Measurements from ENCODE around the gene TP63. TPM values are rescaled to one million over a fixed set of nuclear protein-coding genes. Genes with fewer than 3 reads are reported as not detected.

The TP63 gene
- polyA plus RNA-seq, 1 donor from 2014 or later, result 0.12 TPM

- Histone ChIP-seq H3K9me3 (ENCODE audit: low read length) (no peaks in the 10 kb centered on the region), H3K4me3 (ENCODE audit: low read length) (no peak overlapping the region), H3F3A (ENCODE audit: insufficient read depth, low read length, poor library complexity, severe bottlenecking) (no peaks in the 10 kb centered on the region), H3K9ac (ENCODE audit: low read length) (no peak overlapping the region), H2AFZ (ENCODE audit: low read depth, low read length) (no peak overlapping the region), H3K9me2 (ENCODE audit: insufficient read depth, low read length) (no peaks in the 10 kb centered on the region), H3K36me3 (ENCODE audit: insufficient read depth, low read length) (no peaks in the 10 kb centered on the region), H3K27me3 (ENCODE audit: insufficient read depth, low read depth, low read length) (no peaks in the 10 kb centered on the region), H3K27ac (ENCODE audit: low read length) (no peak overlapping the region), H3K4me2 (ENCODE audit: low read length) (no peak overlapping the region), H4K20me1 (ENCODE audit: insufficient read depth) (no peaks in the 10 kb centered on the region), H3K79me2 (replicated peaks; ENCODE audit: insufficient read depth, low read length) (no peaks in the 10 kb centered on the region)
- TF ChIP-seq MXI1 (conservative IDR thresholded peaks at IDR 0.05; ENCODE audit: poor library complexity, severe bottlenecking), result no peak
- TF ChIP-seq TAF1 (IDR thresholded peaks at IDR 0.05; ENCODE audit: low read depth), result no peak
- TF ChIP-seq CTCF (IDR thresholded peaks at IDR 0.05; ENCODE audit: poor library complexity, severe bottlenecking), result no peak
- no peak for TF ChIP-seq RAD21 (conservative IDR thresholded peaks at IDR 0.05)
Observed at GRCh38 chr3:189927975-189928895, 297.0 kb downstream of the TP63 start.

- no peak overlapping the region for H3K4me2 ChIP-seq (ENCODE audit: low read length)
- no peak for TF ChIP-seq TAF1 (IDR thresholded peaks at IDR 0.05; ENCODE audit: low read depth)
- no peak for TF ChIP-seq SMC3 (conservative IDR thresholded peaks at IDR 0.05; ENCODE audit: poor library complexity)
- TF ChIP-seq EZH2 (IDR thresholded peaks at IDR 0.05; ENCODE audit: borderline replicate concordance, insufficient read depth, low read length, poor library complexity, severe bottlenecking), result no peak
- TF ChIP-seq, protein P1, sequence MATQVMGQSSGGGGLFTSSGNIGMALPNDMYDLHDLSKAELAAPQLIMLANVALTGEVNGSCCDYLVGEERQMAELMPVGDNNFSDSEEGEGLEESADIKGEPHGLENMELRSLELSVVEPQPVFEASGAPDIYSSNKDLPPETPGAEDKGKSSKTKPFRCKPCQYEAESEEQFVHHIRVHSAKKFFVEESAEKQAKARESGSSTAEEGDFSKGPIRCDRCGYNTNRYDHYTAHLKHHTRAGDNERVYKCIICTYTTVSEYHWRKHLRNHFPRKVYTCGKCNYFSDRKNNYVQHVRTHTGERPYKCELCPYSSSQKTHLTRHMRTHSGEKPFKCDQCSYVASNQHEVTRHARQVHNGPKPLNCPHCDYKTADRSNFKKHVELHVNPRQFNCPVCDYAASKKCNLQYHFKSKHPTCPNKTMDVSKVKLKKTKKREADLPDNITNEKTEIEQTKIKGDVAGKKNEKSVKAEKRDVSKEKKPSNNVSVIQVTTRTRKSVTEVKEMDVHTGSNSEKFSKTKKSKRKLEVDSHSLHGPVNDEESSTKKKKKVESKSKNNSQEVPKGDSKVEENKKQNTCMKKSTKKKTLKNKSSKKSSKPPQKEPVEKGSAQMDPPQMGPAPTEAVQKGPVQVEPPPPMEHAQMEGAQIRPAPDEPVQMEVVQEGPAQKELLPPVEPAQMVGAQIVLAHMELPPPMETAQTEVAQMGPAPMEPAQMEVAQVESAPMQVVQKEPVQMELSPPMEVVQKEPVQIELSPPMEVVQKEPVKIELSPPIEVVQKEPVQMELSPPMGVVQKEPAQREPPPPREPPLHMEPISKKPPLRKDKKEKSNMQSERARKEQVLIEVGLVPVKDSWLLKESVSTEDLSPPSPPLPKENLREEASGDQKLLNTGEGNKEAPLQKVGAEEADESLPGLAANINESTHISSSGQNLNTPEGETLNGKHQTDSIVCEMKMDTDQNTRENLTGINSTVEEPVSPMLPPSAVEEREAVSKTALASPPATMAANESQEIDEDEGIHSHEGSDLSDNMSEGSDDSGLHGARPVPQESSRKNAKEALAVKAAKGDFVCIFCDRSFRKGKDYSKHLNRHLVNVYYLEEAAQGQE (IDR thresholded peaks at IDR 0.05; ENCODE audit: borderline replicate concordance), result no peak
- no peak for TF ChIP-seq MXI1 (conservative IDR thresholded peaks at IDR 0.05; ENCODE audit: poor library complexity, severe bottlenecking)
- TF ChIP-seq POLR2AphosphoS5 (IDR thresholded peaks at IDR 0.05), result no peak
- H3F3A ChIP-seq (ENCODE audit: insufficient read depth, low read length, poor library complexity, severe bottlenecking), result no peaks in the 10 kb centered on the region
- H3K27ac ChIP-seq (ENCODE audit: low read length), result no peak overlapping the region
- H3K9ac ChIP-seq (ENCODE audit: low read length), result no peak overlapping the region
- no peaks in the 10 kb centered on the region for H3K27me3 ChIP-seq (ENCODE audit: insufficient read depth, low read depth, low read length)
- no peaks in the 10 kb centered on the region for H3K79me2 ChIP-seq (replicated peaks; ENCODE audit: insufficient read depth, low read length)
- H3K9me3 ChIP-seq (ENCODE audit: low read length), result no peaks in the 10 kb centered on the region
- no peaks in the 10 kb centered on the region for H3K9me2 ChIP-seq (ENCODE audit: insufficient read depth, low read length)
- H4K20me1 ChIP-seq (ENCODE audit: insufficient read depth), result no peaks in the 10 kb centered on the region
- no peaks in the 10 kb centered on the region for H3K36me3 ChIP-seq (ENCODE audit: insufficient read depth, low read length)
- H3K4me3 ChIP-seq (ENCODE audit: low read length), result no peak overlapping the region
- no peak overlapping the region for H2AFZ ChIP-seq (ENCODE audit: low read depth, low read length)
Observed at GRCh38 chr3:189936201-189936945, 305.2 kb downstream of the TP63 start.
